KOPT-K1 (cell line): ENCODE measurements around the gene EIPR1.
"Not testable (repeated sequence)": the region's sequence is repeated elsewhere in the genome, so short reads cannot be mapped to it uniquely, and the experiment has no call there.

Experiments used
- H3K27ac ChIP-seq: fragments of 200-600 bp; sonication (generic); 2 replicates; pipeline ENCODE4 v1.5.1; 2016; ENCODE audit warnings: antibody characterized with exemption, mild to moderate bottlenecking, low read depth, low read length; ENCODE audit not compliant: poor library complexity, severe bottlenecking
- H3K36me3 ChIP-seq: fragments of 200-600 bp; sonication (generic); 2 replicates; pipeline ENCODE4 v1.5.1; 2017; ENCODE audit warnings: antibody characterized with exemption, mild to moderate bottlenecking, low read length, moderate library complexity; ENCODE audit not compliant: insufficient read depth
- H3K9me3 ChIP-seq: fragments of 200-600 bp; sonication (generic); 2 replicates; pipeline ENCODE4 v1.5.1; 2017; ENCODE audit warnings: antibody characterized with exemption, low read length, mild to moderate bottlenecking; ENCODE audit not compliant: insufficient read depth, poor library complexity, severe bottlenecking

EIPR1 gene

GRCh38 chr2:3189961-3190360 lies 187.7 kb downstream of the EIPR1 start:
- peaks cover 57% of the 10 kb centered on the region for H3K36me3 ChIP-seq
- no peak overlapping the region for H3K27ac ChIP-seq
- no peaks in the 10 kb centered on the region for H3K9me3 ChIP-seq

GRCh38 chr2:3189076-3189591 lies 188.5 kb downstream of the EIPR1 start:
- peaks cover 50% of the 10 kb centered on the region for H3K36me3 ChIP-seq
- no peaks in the 10 kb centered on the region for H3K9me3 ChIP-seq
- no peak overlapping the region for H3K27ac ChIP-seq

GRCh38 chr2:3188405-3188946 lies 189.1 kb downstream of the EIPR1 start:
- Histone ChIP-seq H3K36me3 (peaks cover 44% of the 10 kb centered on the region), H3K27ac (no peak overlapping the region), H3K9me3 (no peaks in the 10 kb centered on the region)

GRCh38 chr2:3187467-3187866 lies 190.2 kb downstream of the EIPR1 start:
- H3K27ac ChIP-seq = no peak overlapping the region
- H3K9me3 ChIP-seq = no peaks in the 10 kb centered on the region
- H3K36me3 ChIP-seq = peaks cover 34% of the 10 kb centered on the region

- peaks cover 27% of the 10 kb centered on the region for H3K36me3 ChIP-seq
- H3K9me3 ChIP-seq = no peaks in the 10 kb centered on the region
- no peak overlapping the region for H3K27ac ChIP-seq
Observed at GRCh38 chr2:3186766-3187165, 190.9 kb downstream of the EIPR1 start.

GRCh38 chr2:3185910-3186309 lies 191.7 kb downstream of the EIPR1 start:
- no peak overlapping the region for H3K27ac ChIP-seq
- peaks cover 24% of the 10 kb centered on the region; the same call in 1 of the 2 replicates for H3K36me3 ChIP-seq
- H3K9me3 ChIP-seq = no peaks in the 10 kb centered on the region

GRCh38 chr2:3185256-3185655 lies 192.4 kb downstream of the EIPR1 start:
- H3K36me3 ChIP-seq = peaks cover 24% of the 10 kb centered on the region; the same call in 1 of the 2 replicates
- H3K27ac ChIP-seq = no peak overlapping the region

GRCh38 chr2:3184167-3184566 lies 193.5 kb downstream of the EIPR1 start:
- peaks cover 23% of the 10 kb centered on the region; the same call in 1 of the 2 replicates for H3K36me3 ChIP-seq
- no peak overlapping the region for H3K27ac ChIP-seq
- H3K9me3 ChIP-seq = no peaks in the 10 kb centered on the region

More at GRCh38 chr2:3185256-3185655, 192.4 kb downstream of the EIPR1 start:
- H3K9me3 ChIP-seq = no peaks in the 10 kb centered on the region

GRCh38 chr2:3183766-3184165 lies 193.9 kb downstream of the EIPR1 start:
- no peaks in the 10 kb centered on the region for H3K9me3 ChIP-seq
- peaks cover 19% of the 10 kb centered on the region; the same call in 1 of the 2 replicates for H3K36me3 ChIP-seq
- no peak overlapping the region for H3K27ac ChIP-seq

GRCh38 chr2:3182848-3183247 lies 194.8 kb downstream of the EIPR1 start:
- H3K9me3 ChIP-seq = no peaks in the 10 kb centered on the region
- no peak overlapping the region for H3K27ac ChIP-seq
- peaks cover 13% of the 10 kb centered on the region; the same call in 1 of the 2 replicates for H3K36me3 ChIP-seq

GRCh38 chr2:3181416-3182010 lies 196.1 kb downstream of the EIPR1 start:
- no peaks in the 10 kb centered on the region for H3K9me3 ChIP-seq
- no peak overlapping the region for H3K27ac ChIP-seq
- peaks cover 13% of the 10 kb centered on the region; the same call in 1 of the 2 replicates for H3K36me3 ChIP-seq

GRCh38 chr2:3180909-3181221 lies 196.8 kb downstream of the EIPR1 start:
- H3K27ac ChIP-seq, H3K9me3 ChIP-seq, H3K36me3 ChIP-seq: not testable (repeated sequence)

- Histone ChIP-seq H3K9me3 (no peaks in the 10 kb centered on the region), H3K27ac (no peak overlapping the region), H3K36me3 (peaks cover 5% of the 10 kb centered on the region; the same call in 1 of the 2 replicates)
Observed at GRCh38 chr2:3180082-3180908, 197.3 kb downstream of the EIPR1 start.

GRCh38 chr2:3179626-3180025 lies 198.0 kb downstream of the EIPR1 start:
- Histone ChIP-seq H3K36me3 (no peaks in the 10 kb centered on the region; the same call in 1 of the 2 replicates), H3K9me3 (no peaks in the 10 kb centered on the region), H3K27ac (no peak overlapping the region)

GRCh38 chr2:3179208-3179607 lies 198.4 kb downstream of the EIPR1 start:
- no peaks in the 10 kb centered on the region for H3K9me3 ChIP-seq
- H3K36me3 ChIP-seq = no peaks in the 10 kb centered on the region; the same call in 1 of the 2 replicates
- H3K27ac ChIP-seq = no peak overlapping the region
